Measurements from ENCODE around the gene AGXT.

Gene AGXT

GRCh38 chr2:240869956-240870875 lies 1.6 kb downstream of the AGXT start:
- DNase-seq = no peak

- no peak for DNase-seq
These were observed 2.7 kb downstream of the AGXT start for GRCh38 chr2:240871071-240871958.

- DNase-seq = no peak
These were observed 3.9 kb downstream of the AGXT start for GRCh38 chr2:240872317-240873097.

- DNase-seq = no peak
These were observed 4.6 kb downstream of the AGXT start for GRCh38 chr2:240873098-240873788.

GRCh38 chr2:240873805-240874714 lies 5.4 kb downstream of the AGXT start:
- peak in 2 of 3 experiments; percentile 59 to 78 for DNase-seq

- DNase-seq = no peak
These were observed 6.1 kb downstream of the AGXT start for GRCh38 chr2:240874715-240875227.

GRCh38 chr2:240875228-240876034 lies 6.8 kb downstream of the AGXT start:
- no peak for DNase-seq

GRCh38 chr2:240876035-240876474 lies 7.4 kb downstream of the AGXT start:
- no peak for DNase-seq

GRCh38 chr2:240876475-240877251 lies 8.0 kb downstream of the AGXT start:
- no peak for DNase-seq

- DNase-seq = no peak
These were observed 9.1 kb downstream of the AGXT start for GRCh38 chr2:240877460-240878340.

GRCh38 chr2:240878341-240878936 lies 9.8 kb downstream of the AGXT start:
- no peak for DNase-seq

GRCh38 chr2:240879105-240879504 lies 10.5 kb downstream of the AGXT start:
- DNase-seq = no peak

GRCh38 chr2:240881913-240882312 lies 13.3 kb downstream of the AGXT start:
- DNase-seq = peak; percentile 7 to 92 (median 75)

- no peak for DNase-seq
These were observed 15.6 kb downstream of the AGXT start for GRCh38 chr2:240884221-240884620.

GRCh38 chr2:240884745-240885144 lies 16.1 kb downstream of the AGXT start:
- DNase-seq = no peak

GRCh38 chr2:240885566-240885965 lies 16.9 kb downstream of the AGXT start:
- no peak for DNase-seq

GRCh38 chr2:240886023-240886565 lies 17.5 kb downstream of the AGXT start:
- DNase-seq = no peak

All from NCI-H1417 (cell line).